Vagina (tissue), 2 donors: ENCODE measurements around the gene C3orf38.

Experiments used
- CTCF ChIP-seq, 3 experiments: fragments of 450-650 bp in 2 of 3; fragments of 200-600 bp in 1 of 3; sonication (generic) in 1 of 3; IDR thresholded peaks; one replicate each; pipeline ENCODE4 v1.5.1; 2017 to 2019; ENCODE audit warnings: antibody characterized with exemption in 3 of 3, mild to moderate bottlenecking in 2 of 3, moderate library complexity in 2 of 3
- POLR2AphosphoS5 ChIP-seq, 2 donors: sonication (generic); formaldehyde crosslinking; IDR thresholded peaks; one replicate each; pipeline ENCODE4 v1.9.0; 2017; ENCODE audit warnings: antibody characterized with exemption in 2 of 2, mild to moderate bottlenecking in 2 of 2, low read depth in 1 of 2; ENCODE audit not compliant: insufficient read depth in 1 of 2

GRCh38 chr3:88123526-88123925, 26.2 kb upstream of the C3orf38 start:
- no peak for TF ChIP-seq CTCF (IDR thresholded peaks at IDR 0.05)
- no peak for TF ChIP-seq POLR2AphosphoS5 (IDR thresholded peaks at IDR 0.05; ENCODE audit: insufficient read depth in 1 of 2, low read depth in 1 of 2)
